Mucosa of rectum (tissue), 2 donors: ENCODE data around the gene ETFA.

ENCODE experiments used
- H3K27ac ChIP-seq, 2 donors: one replicate each; pipeline ENCODE4 v1.7.0; 2013; ENCODE audit warnings: inconsistent platforms in 2 of 2, low read depth in 2 of 2, low read length in 2 of 2
- H3K27me3 ChIP-seq, 2 donors: one replicate each; pipeline ENCODE4 v1.7.0; 2013; ENCODE audit warnings: low read length in 2 of 2; ENCODE audit not compliant: control insufficient read depth in 2 of 2, insufficient read depth in 2 of 2
- H3K36me3 ChIP-seq, 2 donors: one replicate each; pipeline ENCODE4 v1.7.0; 2013; ENCODE audit warnings: low read length in 2 of 2; ENCODE audit not compliant: control insufficient read depth in 2 of 2, insufficient read depth in 2 of 2
- H3K4me1 ChIP-seq, 2 donors: one replicate each; pipeline ENCODE4 v1.7.0; 2013; ENCODE audit warnings: low read length in 2 of 2, mild to moderate bottlenecking in 1 of 2; ENCODE audit not compliant: control insufficient read depth in 2 of 2, insufficient read depth in 2 of 2
- H3K4me3 ChIP-seq, 2 donors: one replicate each; pipeline ENCODE4 v1.7.0; 2013; ENCODE audit warnings: low read length in 2 of 2
- H3K9ac ChIP-seq, 2 donors: one replicate each; pipeline ENCODE4 v1.7.0; 2013; ENCODE audit warnings: low read length in 2 of 2, low read depth in 1 of 2, mild to moderate bottlenecking in 1 of 2
- H3K9me3 ChIP-seq, 2 donors: one replicate each; pipeline ENCODE4 v1.7.0; 2013; ENCODE audit warnings: low read length in 2 of 2; ENCODE audit not compliant: control insufficient read depth in 2 of 2
- donor health status: healthy.
- donor health status: Normal muscosa, but diverticular disease.

ETFA gene

DNA sequence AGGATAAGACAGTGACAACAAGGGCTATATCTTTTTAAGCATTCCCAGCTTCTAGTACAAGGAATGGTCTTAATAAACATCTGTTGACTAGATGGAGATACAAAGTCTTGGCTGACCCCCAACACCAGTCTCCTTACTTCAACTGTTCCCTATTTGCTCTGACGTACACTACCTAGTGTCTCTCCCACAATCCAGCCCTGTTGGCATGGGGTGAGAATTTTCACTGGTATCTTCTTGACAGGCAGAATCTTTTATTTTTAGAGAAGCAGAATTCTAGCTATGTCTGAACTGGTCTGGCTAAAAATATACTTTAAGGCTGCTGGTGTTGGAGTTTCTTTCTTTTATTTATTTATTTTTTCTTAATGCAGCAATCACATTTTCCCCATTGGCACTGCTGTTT is 82.0 kb downstream of the ETFA start:
- Histone ChIP-seq H3K9me3 (no peaks in the 10 kb centered on the region), H3K4me1 (no peaks in the 10 kb centered on the region), H3K4me3 (no peak overlapping the region), H3K27ac (no peak overlapping the region), H3K27me3 (no peaks in the 10 kb centered on the region), H3K9ac (no peak overlapping the region), H3K36me3 (peaks cover 20 to 21% of the 10 kb centered on the region in 2 donors)

DNA sequence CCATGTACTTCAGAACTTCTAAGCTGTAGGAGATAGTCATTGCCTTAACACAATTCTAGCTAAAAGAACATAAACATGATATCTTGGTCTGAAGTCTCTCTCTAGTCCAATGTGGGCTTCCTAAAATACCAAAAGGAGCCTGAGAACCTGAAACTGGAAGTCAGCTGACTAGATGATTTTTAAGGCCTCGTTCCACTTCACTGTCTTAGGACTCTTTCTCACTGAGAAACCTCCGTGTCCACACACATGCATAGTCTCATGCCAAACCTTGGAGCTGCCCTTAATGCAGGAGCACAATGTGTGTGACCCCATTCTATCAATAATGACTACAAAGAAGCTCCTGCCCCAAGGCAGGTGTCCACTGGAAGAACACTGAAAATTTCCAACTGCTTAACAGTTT is 87.7 kb downstream of the ETFA start:
- H3K9ac ChIP-seq: no peak overlapping the region
- no peaks in the 10 kb centered on the region for H3K27me3 ChIP-seq
- no peaks in the 10 kb centered on the region for H3K4me1 ChIP-seq
- H3K27ac ChIP-seq: no peak overlapping the region
- no peak overlapping the region for H3K4me3 ChIP-seq
- H3K9me3 ChIP-seq: no peaks in the 10 kb centered on the region
- peaks cover 11 to 21% of the 10 kb centered on the region in 2 donors for H3K36me3 ChIP-seq

DNA sequence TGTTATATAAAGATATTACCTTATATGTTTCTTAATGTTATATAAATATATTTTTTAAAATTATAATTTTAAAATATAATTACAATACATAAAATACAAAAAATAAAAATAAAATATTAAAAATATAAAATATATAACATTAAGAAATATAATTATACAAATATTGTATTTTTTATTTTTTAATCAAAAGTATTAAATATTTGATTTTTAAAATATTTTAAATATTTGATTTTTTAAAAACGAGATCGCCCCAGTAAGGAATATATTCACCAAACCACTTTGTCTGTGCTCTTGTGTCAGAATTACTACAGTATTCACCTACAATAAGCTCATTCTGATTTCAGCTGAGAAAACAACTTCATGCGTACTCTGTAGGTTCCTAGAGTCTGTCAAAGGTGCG is 89.1 kb downstream of the ETFA start:
- Histone ChIP-seq H3K4me3 (no peak overlapping the region), H3K27me3 (no peaks in the 10 kb centered on the region), H3K4me1 (peaks cover 5 to 8% of the 10 kb centered on the region in 2 donors), H3K9me3 (no peaks in the 10 kb centered on the region), H3K27ac (no peak overlapping the region), H3K9ac (no peak overlapping the region), H3K36me3 (peaks cover 8 to 24% of the 10 kb centered on the region in 2 donors)

DNA sequence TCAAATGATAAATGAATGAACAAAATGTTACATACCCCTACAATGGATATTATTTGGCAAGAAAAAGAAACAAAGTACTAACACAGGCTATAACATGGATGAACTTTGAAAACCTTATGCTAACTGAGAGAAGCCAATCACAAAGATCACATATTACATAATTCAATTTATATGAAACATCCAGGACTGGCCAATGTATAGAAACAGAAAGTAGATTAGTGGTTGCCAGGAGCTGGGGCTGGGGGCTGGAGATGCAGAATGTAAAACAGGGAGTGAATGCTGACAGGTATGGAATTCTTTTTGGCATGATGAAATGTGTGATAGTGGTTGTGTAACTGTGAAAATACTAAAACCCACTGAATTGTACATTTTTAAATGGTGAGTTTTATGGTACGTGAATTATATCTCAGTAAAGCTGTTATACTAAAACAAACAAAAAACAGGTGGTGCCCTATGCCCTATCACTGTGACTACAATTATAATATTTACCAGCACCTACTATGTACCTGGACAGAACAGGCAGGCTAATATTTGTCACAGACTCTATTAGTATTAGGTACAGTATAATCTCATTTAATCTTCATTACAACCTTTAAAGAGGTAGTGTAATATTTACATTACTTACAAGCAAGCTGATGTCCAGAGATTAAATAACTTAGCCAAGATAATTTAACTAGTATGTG is 90.0 kb downstream of the ETFA start:
- Histone ChIP-seq H3K9ac (no peak overlapping the region), H3K9me3 (no peaks in the 10 kb centered on the region), H3K4me3 (no peak overlapping the region), H3K4me1 (peaks cover 6 to 8% of the 10 kb centered on the region in 2 donors), H3K36me3 (peaks cover 8 to 24% of the 10 kb centered on the region in 2 donors), H3K27ac (no peak overlapping the region), H3K27me3 (no peaks in the 10 kb centered on the region)

DNA sequence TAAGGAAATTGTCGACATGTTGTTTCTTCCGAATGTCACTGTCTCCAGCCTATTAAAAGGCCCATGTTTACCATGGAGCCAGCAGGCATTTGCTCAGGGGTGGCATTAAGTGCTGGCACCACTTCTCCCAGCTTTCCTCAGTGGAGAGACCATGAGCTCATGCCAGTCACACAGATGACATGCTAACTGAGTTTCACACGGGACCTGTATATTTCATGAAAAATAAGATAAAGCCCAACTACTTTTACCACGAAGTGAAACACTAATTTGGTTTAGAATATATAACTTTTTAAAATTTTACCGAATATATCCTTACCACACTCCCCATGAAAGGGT is 93.4 kb downstream of the ETFA start:
- Histone ChIP-seq H3K4me3 (no peak overlapping the region), H3K9me3 (no peaks in the 10 kb centered on the region), H3K36me3 (peaks cover 16 to 32% of the 10 kb centered on the region in 2 donors), H3K4me1 (peaks cover 6 to 8% of the 10 kb centered on the region in 2 donors), H3K27ac (no peak overlapping the region), H3K9ac (no peak overlapping the region), H3K27me3 (no peaks in the 10 kb centered on the region)

DNA sequence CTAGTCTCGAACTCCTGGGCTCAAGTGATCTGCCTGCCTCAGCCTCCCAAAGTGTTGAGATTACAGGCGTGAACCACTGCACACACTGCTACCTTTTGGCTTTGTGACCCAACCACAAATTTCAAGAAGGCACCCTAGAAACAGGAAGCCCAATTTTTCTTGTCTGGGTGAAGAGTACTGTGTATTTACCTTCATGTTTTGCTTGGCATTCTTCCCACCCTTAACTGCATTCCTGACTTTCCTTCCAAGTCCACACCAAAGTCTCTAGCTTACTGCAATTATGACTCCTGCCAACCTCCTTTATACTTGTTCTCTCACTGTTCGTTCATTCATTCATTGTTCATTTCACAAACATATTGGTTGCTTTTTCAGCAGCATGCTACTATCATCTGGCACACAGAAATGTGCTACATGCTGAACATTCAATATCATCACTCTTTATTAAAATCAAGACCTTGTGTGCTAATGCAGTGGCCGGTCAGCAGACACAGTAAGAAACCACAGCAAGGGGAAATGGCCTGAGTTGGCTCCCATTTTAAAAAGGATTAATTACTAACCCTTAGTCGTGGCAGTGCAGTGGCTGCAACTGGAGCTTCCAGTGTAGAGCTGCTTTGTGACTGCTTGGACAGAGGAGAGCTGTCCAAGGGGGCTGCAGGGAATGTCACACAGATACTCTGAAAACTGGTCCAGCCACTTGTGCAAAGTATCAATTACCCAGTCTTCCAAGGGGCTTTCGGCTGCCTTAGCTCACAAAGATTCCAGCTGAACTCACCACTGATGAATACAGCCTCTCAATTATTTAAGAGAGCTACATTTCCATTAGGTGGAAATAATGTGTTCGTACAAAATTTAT is 94.0 kb downstream of the ETFA start:
- H3K4me3 ChIP-seq: no peak overlapping the region
- H3K4me1 ChIP-seq: peaks cover 6 to 8% of the 10 kb centered on the region in 2 donors
- no peak overlapping the region for H3K27ac ChIP-seq
- H3K36me3 ChIP-seq: peaks cover 20 to 32% of the 10 kb centered on the region in 2 donors
- H3K27me3 ChIP-seq: no peaks in the 10 kb centered on the region
- no peaks in the 10 kb centered on the region for H3K9me3 ChIP-seq
- H3K9ac ChIP-seq: no peak overlapping the region

DNA sequence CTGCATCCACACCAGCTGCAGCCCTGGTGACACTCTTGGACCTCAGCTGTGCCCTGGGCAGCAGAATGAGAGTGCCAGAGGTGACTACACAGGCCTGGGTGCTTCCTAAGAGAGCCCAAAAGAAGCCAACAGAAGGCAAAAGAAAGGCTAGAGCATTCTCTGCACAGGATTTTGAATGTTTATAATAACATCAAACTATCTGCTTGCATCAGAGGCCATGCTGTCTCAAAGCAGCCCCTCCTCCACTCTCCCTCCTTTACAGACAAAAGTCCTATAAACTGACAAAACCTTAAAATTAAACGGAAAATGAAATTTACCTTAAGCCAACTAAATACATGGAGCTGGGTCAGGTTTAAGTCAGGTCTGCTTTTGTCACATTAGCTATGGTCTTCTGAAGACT is 95.6 kb downstream of the ETFA start:
- Histone ChIP-seq H3K27me3 (no peaks in the 10 kb centered on the region), H3K27ac (no peak overlapping the region), H3K9ac (no peak overlapping the region), H3K36me3 (peaks cover 28 to 45% of the 10 kb centered on the region in 2 donors), H3K4me3 (no peak overlapping the region), H3K4me1 (peaks cover 6 to 8% of the 10 kb centered on the region in 2 donors), H3K9me3 (no peaks in the 10 kb centered on the region)

DNA sequence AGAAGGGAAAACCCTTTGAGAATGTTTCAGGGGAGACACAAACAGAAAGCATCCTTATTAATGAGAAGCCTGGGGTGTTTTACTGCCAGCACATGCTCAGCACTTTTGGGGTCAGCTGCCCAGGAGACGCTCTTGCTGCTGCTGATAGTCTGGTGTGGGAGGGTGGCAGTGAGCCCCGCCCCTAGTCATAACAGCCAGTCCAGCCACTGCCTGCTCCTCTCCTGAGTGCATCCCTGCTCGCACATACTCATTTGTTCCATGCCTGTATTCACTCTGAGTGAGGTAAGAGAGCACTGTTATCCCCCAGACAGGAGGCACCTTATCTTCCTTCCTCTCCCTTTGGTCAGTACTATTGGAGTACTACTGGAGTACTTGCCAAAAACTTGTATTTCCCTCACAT is 101.3 kb downstream of the ETFA start:
- no peaks in the 10 kb centered on the region for H3K9me3 ChIP-seq
- no peak overlapping the region for H3K27ac ChIP-seq
- H3K27me3 ChIP-seq: no peaks in the 10 kb centered on the region
- H3K36me3 ChIP-seq: peaks cover 35 to 52% of the 10 kb centered on the region in 2 donors
- H3K4me3 ChIP-seq: no peak overlapping the region
- H3K4me1 ChIP-seq: no peaks in the 10 kb centered on the region
- no peak overlapping the region for H3K9ac ChIP-seq

DNA sequence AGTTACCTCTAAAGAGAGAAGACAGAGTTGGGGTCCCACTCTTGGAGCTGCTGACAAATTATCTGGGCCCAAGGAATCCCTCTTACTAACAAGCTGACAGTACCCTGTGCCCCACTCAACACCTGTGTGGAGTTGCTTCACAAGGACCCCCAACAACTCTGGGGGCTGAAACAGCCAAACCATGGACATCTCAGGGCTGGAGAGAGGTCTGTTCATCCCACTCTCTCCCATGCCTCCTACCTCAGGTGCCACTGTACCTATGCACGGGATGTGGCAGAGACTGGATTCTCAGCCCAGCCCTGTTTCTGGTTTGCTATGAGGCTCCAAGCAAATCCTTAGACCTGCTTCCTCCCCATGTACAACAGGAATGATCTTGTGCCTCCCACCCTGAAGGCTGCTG is 101.7 kb downstream of the ETFA start:
- Histone ChIP-seq H3K27ac (no peak overlapping the region), H3K36me3 (peaks cover 32 to 48% of the 10 kb centered on the region in 2 donors), H3K27me3 (no peaks in the 10 kb centered on the region), H3K9ac (no peak overlapping the region), H3K4me3 (no peak overlapping the region), H3K9me3 (no peaks in the 10 kb centered on the region), H3K4me1 (no peaks in the 10 kb centered on the region)

DNA sequence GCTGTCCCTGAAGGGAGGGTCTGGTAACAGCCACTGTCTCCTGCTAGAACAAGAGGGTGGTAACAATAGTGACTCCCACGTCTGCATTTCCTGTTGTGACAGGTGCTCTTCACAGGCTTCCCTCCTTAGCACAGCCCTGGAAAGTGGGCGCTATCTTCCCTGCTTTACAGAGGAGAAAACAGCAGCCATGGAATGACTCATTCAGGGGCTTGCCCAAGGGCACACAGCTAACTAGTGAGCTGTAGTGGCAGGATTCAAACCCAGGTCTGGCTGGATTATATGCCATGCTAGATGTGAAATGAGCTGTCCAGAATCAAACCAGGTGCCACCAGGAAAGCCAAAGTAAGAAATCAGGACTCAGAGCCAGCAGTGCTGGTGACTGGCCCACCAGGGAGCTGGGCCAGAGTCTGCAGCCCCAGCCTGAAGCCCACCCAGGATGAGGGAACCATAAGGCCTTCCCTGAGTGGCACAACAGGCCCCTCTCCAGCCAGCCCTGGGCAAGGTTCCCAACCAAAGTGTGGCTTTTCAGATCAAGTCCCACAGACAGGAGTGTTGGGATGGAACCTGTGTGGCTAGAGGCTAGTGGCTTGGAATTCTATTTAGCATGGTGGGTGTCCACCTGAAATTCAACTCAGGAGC is 102.4 kb downstream of the ETFA start:
- no peaks in the 10 kb centered on the region for H3K27me3 ChIP-seq
- peaks cover 27 to 42% of the 10 kb centered on the region in 2 donors for H3K36me3 ChIP-seq
- H3K4me1 ChIP-seq: no peaks in the 10 kb centered on the region
- H3K27ac ChIP-seq: no peak overlapping the region
- no peak overlapping the region for H3K9ac ChIP-seq
- no peaks in the 10 kb centered on the region for H3K9me3 ChIP-seq
- no peak overlapping the region for H3K4me3 ChIP-seq
